HepG2 (cell line): Measurements from ENCODE around the gene ABCF1. TPM values are rescaled to one million over a fixed set of nuclear protein-coding genes. Genes with fewer than 3 reads are reported as not detected.

ENCODE experiments used
- ATAC-seq: fragments of 200-7000 bp; cut with Tn5 transposase; 3 replicates; pipeline ENCODE4 v1.9.1; 2020; ENCODE audit warnings: mild to moderate bottlenecking, moderate library complexity
- BruUV-seq: library from RNA; stranded (reverse); fragments of 400-500 nt; replicated peaks from 2 replicates; lab custom pipeline; 2021; lab: Mats Ljungman, UMichigan
- CTCF ChIA-PET: fragments of 300-600 bp; formaldehyde crosslinking; extraction: SDS; loops from one replicate; lab custom pipeline; 2021; ENCODE audit warnings: low total read pairs, inconsistent platforms, low intra/inter-chr PET ratio; lab: Yijun Ruan, JAX
- POLR2A ChIA-PET: fragments of 350-600 bp; sonication (Branson Sonifier 250); formaldehyde crosslinking; loops from one replicate; lab custom pipeline; 2020; ENCODE audit warnings: antibody characterized with exemption, inconsistent platforms; lab: Yijun Ruan, JAX
- DNase-seq: peaks from one replicate; pipeline ENCODE4 v3.0.0-alpha.2; 2015; ENCODE audit warnings: low spot score
- FAIRE-seq: peaks from 3 replicates; lab custom pipeline; 2011; peaks lifted over from hg19 to GRCh38; lab: Jason Lieb, UNC
- H2AFZ ChIP-seq: one replicate; pipeline ENCODE4 v1.6.1; 2011; ENCODE audit warnings: low read length, inconsistent platforms
- H3K27ac ChIP-seq: fragments of 300-600 bp; 3 replicates; pipeline ENCODE4 v1.8.0; 2011; ENCODE audit warnings: mixed run types, mild to moderate bottlenecking, mixed read lengths, low read length, inconsistent platforms; ENCODE audit not compliant: insufficient read depth; ENCODE audit errors: extremely low read length
- H3K27me3 ChIP-seq, 2 experiments: fragments of 200-600 bp in 1 of 2; 2 replicates in 1 of 2; 3 replicates in 1 of 2; pipeline versions ENCODE4 v1.6.0 to v1.8.0; 2011; ENCODE audit warnings: low read length in 2 of 2, mild to moderate bottlenecking in 2 of 2, moderate library complexity in 2 of 2, inconsistent platforms in 1 of 2; ENCODE audit not compliant: insufficient read depth in 2 of 2, control insufficient read depth in 1 of 2
- H3K36me3 ChIP-seq, 2 experiments: fragments of 200-600 bp in 1 of 2; replicated peaks in 1 of 2; 2 replicates in 1 of 2; 3 replicates in 1 of 2; pipeline versions ENCODE4 v1.5.1 to v1.8.0; 2011; ENCODE audit warnings: low read length in 2 of 2, inconsistent platforms in 1 of 2; ENCODE audit not compliant: insufficient read depth in 2 of 2, control insufficient read depth in 1 of 2
- H3K4me1 ChIP-seq: 2 replicates; pipeline ENCODE4 v1.5.1; 2012; ENCODE audit warnings: low read length, inconsistent platforms; ENCODE audit not compliant: insufficient read depth
- H3K4me2 ChIP-seq: 2 replicates; pipeline ENCODE4 v1.6.0; 2011; ENCODE audit warnings: low read depth, low read length, inconsistent platforms
- H3K4me3 ChIP-seq, 3 experiments: fragments of 200-600 bp in 1 of 3; sonication (generic), shearing (Covaris generic) in 1 of 3; replicated peaks in 1 of 3; 2 replicates each; pipeline ENCODE4 v1.5.1; 2011 to 2016; ENCODE audit warnings: low read length in 3 of 3, inconsistent platforms in 2 of 3, low read depth in 2 of 3, mild to moderate bottlenecking in 2 of 3, control low read depth in 1 of 3, mixed read lengths in 1 of 3; ENCODE audit not compliant: insufficient read depth in 1 of 3
- H3K79me2 ChIP-seq: one replicate; pipeline ENCODE4 v1.6.1; 2011; ENCODE audit warnings: low read length, inconsistent platforms; ENCODE audit not compliant: insufficient read depth
- H3K9ac ChIP-seq: 2 replicates; pipeline ENCODE4 v1.6.0; 2011; ENCODE audit warnings: mild to moderate bottlenecking, low read depth, low read length, inconsistent platforms; ENCODE audit not compliant: insufficient read depth
- H3K9me3 ChIP-seq: 2 replicates; pipeline ENCODE4 v1.5.1; 2012; ENCODE audit warnings: mild to moderate bottlenecking, low read length
- H4K20me1 ChIP-seq: 2 replicates; pipeline ENCODE4 v1.6.0; 2011; ENCODE audit warnings: inconsistent platforms, mild to moderate bottlenecking, low read length, moderate library complexity; ENCODE audit not compliant: insufficient read depth
- MAZ ChIP-seq, 2 experiments: sonication (generic) in 1 of 2; formaldehyde crosslinking in 1 of 2; IDR thresholded peaks; 2 replicates each; pipeline versions ENCODE4 v1.5.0 to v1.6.1; 2012 to 2020; ENCODE audit warnings: low read depth in 2 of 2, mild to moderate bottlenecking in 2 of 2, borderline replicate concordance in 1 of 2, improper control_type of control experiment in 1 of 2, low read length in 1 of 2, missing genetic modification reagents in 1 of 2, moderate library complexity in 1 of 2
- MBNL3 ChIP-seq: fragments of 250-450 bp; sonication (Bioruptor Pico); conservative IDR thresholded peaks from 2 replicates; pipeline ENCODE4 v1.8.0; 2022; ENCODE audit warnings: mild to moderate bottlenecking, inconsistent platforms
- PLSCR1 ChIP-seq: sonication (generic); formaldehyde crosslinking; IDR thresholded peaks from 2 replicates; pipeline ENCODE4 v1.5.0; 2020; ENCODE audit warnings: missing genetic modification reagents, mild to moderate bottlenecking, borderline replicate concordance
- SOX13 ChIP-seq, 3 experiments: fragments of 450-650 bp in 1 of 3; sonication (generic) in 1 of 3; formaldehyde crosslinking in 1 of 3; IDR thresholded peaks in 2 of 3; conservative IDR thresholded peaks in 1 of 3; 2 replicates each; pipeline versions ENCODE4 v1.5.0 to v1.6.1; 2016 to 2020; ENCODE audit warnings: antibody characterized with exemption in 1 of 3, mild to moderate bottlenecking in 1 of 3, missing compliant biosample characterization in 1 of 3, missing genetic modification reagents in 1 of 3, moderate library complexity in 1 of 3
- SOX5 ChIP-seq: IDR thresholded peaks from 2 replicates; pipeline ENCODE4 v1.6.1; 2016; ENCODE audit warnings: borderline replicate concordance
- SOX6 ChIP-seq, 2 experiments: fragments of 450-650 bp in 1 of 2; sonication (generic) in 1 of 2; formaldehyde crosslinking in 1 of 2; IDR thresholded peaks; 2 replicates each; pipeline versions ENCODE4 v1.4.0 to v1.6.1; 2017 to 2020; ENCODE audit warnings: antibody characterized with exemption in 1 of 2, mild to moderate bottlenecking in 1 of 2, missing genetic modification reagents in 1 of 2
- SP140L ChIP-seq: sonication (generic); formaldehyde crosslinking; IDR thresholded peaks from 2 replicates; pipeline ENCODE4 v1.4.0; 2020; ENCODE audit warnings: missing genetic modification reagents, borderline replicate concordance
- SP5 ChIP-seq: IDR thresholded peaks from 2 replicates; pipeline ENCODE4 v1.6.1; 2016; ENCODE audit warnings: low read depth, borderline replicate concordance
- TBX3 ChIP-seq: fragments of 450-650 bp; IDR thresholded peaks from 2 replicates; pipeline ENCODE4 v1.6.1; 2017; ENCODE audit warnings: antibody characterized with exemption, mild to moderate bottlenecking, inconsistent platforms, borderline replicate concordance
- ZBTB4 ChIP-seq: sonication (generic); formaldehyde crosslinking; IDR thresholded peaks from 2 replicates; pipeline ENCODE4 v1.4.0; 2020; ENCODE audit warnings: missing genetic modification reagents, mild to moderate bottlenecking, borderline replicate concordance
- ZFP90 ChIP-seq: sonication (generic); formaldehyde crosslinking; IDR thresholded peaks from 2 replicates; pipeline ENCODE4 v1.8.0; 2022; ENCODE audit warnings: missing genetic modification reagents, mild to moderate bottlenecking, inconsistent platforms, borderline replicate concordance
- ZNF232 ChIP-seq: sonication (generic); formaldehyde crosslinking; IDR thresholded peaks from 2 replicates; pipeline ENCODE4 v1.4.0; 2020; ENCODE audit warnings: missing genetic modification reagents, borderline replicate concordance
- ZNF484 ChIP-seq: sonication (generic); formaldehyde crosslinking; IDR thresholded peaks from 2 replicates; pipeline ENCODE4 v1.5.1; 2020; ENCODE audit warnings: mild to moderate bottlenecking, low read depth, missing genetic modification reagents, borderline replicate concordance
- ZNF562 ChIP-seq: sonication (generic); formaldehyde crosslinking; IDR thresholded peaks from 2 replicates; pipeline ENCODE4 v1.8.0; 2022; ENCODE audit warnings: missing genetic modification reagents, borderline replicate concordance
- ZNF644 ChIP-seq: IDR thresholded peaks from 2 replicates; pipeline ENCODE4 v1.6.1; 2016; ENCODE audit warnings: low read depth
- ZNF792 ChIP-seq: IDR thresholded peaks from 2 replicates; pipeline ENCODE4 v1.6.1; 2016
- WGBS: methylation state at CpG from one replicate; pipeline ENCODE4 v1.1.6; 2017; ENCODE audit warnings: low lambda C conversion rate; 5-methylcytosine and 5-hydroxymethylcytosine counted together
- in situ Hi-C: cut with HindIII; loops from 2 replicates; pipeline ENCODE4 v1.10.0; 2017; ENCODE audit warnings: low pct_unique_long_range_greater_than_20kb; ENCODE audit not compliant: extremely low pct_ligation_motif_present
- intact Hi-C: fragments of 100-400 bp; cut with micrococcal nuclease; formaldehyde crosslinking; loops from one replicate; pipeline ENCODE4 v1.10.0; 2022; ENCODE audit not compliant: unreplicated experiment
- polyA plus RNA-seq, 8 experiments: library from polyadenylated mRNA; depleted of rRNA in 3 of 8; stranded (reverse) in 7 of 8; unstranded in 1 of 8; fragments of >200 nt; fragmentation: Illumina TruSeq in 4 of 8; extraction: Trizol in 4 of 8; gene quantifications; 2 replicates each; pipeline versions ENCODE4 v1.2.1 to v1.2.3, GENCODE V29; 2011 to 2016; ENCODE audit warnings: low read depth in 4 of 8, missing spikeins in 1 of 8, mixed read lengths in 1 of 8; ENCODE audit not compliant: insufficient read depth in 1 of 8
- total RNA-seq, 5 experiments: library from RNA; depleted of rRNA; stranded (reverse); fragments of >200 nt; fragmentation: Illumina TruSeq; extraction: Trizol; gene quantifications; 2 replicates each; pipeline ENCODE4 v1.2.3, GENCODE V29; 2016; ENCODE audit warnings: low read depth in 1 of 5
- TF ChIP-seq, protein P1 (sequence below): IDR thresholded peaks from 2 replicates; pipeline ENCODE4 v1.6.1; 2012; ENCODE audit warnings: low read depth, low read length, improper control_type of control experiment

ABCF1 gene
- total and polyA plus RNA-seq, 2 of the 13 experiments (the other 11 are each of a cell fraction or from before 2014, with no cell fraction given), result 25.4 to 98.9 TPM

DNA sequence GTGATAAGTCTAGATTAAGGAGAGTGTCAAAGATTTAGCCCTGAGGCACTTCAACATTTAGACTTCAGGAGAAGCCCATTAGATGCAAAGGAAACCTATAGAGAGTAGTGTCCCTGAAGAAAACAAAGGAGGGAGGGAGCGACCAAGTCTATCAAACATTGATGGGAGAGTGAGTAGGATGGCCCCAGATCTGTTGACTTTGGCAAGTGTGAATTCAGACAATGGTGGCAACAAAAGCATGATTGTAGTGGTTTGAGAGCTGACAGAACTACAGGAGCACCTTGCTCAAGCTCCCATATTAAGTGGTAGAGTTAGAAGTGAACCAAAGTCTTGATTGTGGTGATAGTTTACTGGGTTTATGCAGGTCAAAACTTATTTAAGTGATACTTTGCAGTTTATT is 979 bp upstream of the ABCF1 start:
- no TSS peak for BruUV-seq
- Histone ChIP-seq H3K27ac (no peak overlapping the region), H3K9me3 (no peaks in the 10 kb centered on the region)
- TF ChIP-seq ZNF644 (0 out of 2 replicates have a peak, but pooled peaks have one; percentile 54), ZNF484 (CRISPR knock-in tag) (no peak), ZNF792 (no peak), SP140L (CRISPR knock-in tag) (no peak), SOX5 (CRISPR knock-in tag) (peak; percentile 96), ZNF232 (CRISPR knock-in tag) (no peak), PLSCR1 (CRISPR knock-in tag) (0 out of 2 replicates have a peak, but pooled peaks have one; percentile 8), SOX13 (IDR thresholded peaks at IDR 0.05) (peak; percentile 92), SOX13 (CRISPR knock-in tag; conservative IDR thresholded peaks at IDR 0.05 in 1 of 2, IDR thresholded peaks at IDR 0.05 in 1 of 2) (peak in 1 of 2 experiments; percentile 98; a peak in 2 of 4 replicates), SOX6 (IDR thresholded peaks at IDR 0.05) (no peak), SOX6 (CRISPR knock-in tag; IDR thresholded peaks at IDR 0.05) (peak; percentile 89), TBX3 (peak; percentile 31; the same call in 1 of the 2 replicates), MBNL3 (CRISPR knock-in tag) (no peak), ZFP90 (no peak), ZNF562 (CRISPR knock-in tag) (no peak), ZBTB4 (CRISPR knock-in tag) (no peak), MAZ (IDR thresholded peaks at IDR 0.05; ENCODE audit: borderline replicate concordance, low read depth, low read length) (0 out of 2 replicates have a peak, but pooled peaks have one; percentile 17), MAZ (CRISPR knock-in tag; IDR thresholded peaks at IDR 0.05; ENCODE audit: low read depth) (no peak), SP5 (CRISPR knock-in tag) (0 out of 2 replicates have a peak, but pooled peaks have one; percentile 17)
- TF ChIP-seq, protein P1, sequence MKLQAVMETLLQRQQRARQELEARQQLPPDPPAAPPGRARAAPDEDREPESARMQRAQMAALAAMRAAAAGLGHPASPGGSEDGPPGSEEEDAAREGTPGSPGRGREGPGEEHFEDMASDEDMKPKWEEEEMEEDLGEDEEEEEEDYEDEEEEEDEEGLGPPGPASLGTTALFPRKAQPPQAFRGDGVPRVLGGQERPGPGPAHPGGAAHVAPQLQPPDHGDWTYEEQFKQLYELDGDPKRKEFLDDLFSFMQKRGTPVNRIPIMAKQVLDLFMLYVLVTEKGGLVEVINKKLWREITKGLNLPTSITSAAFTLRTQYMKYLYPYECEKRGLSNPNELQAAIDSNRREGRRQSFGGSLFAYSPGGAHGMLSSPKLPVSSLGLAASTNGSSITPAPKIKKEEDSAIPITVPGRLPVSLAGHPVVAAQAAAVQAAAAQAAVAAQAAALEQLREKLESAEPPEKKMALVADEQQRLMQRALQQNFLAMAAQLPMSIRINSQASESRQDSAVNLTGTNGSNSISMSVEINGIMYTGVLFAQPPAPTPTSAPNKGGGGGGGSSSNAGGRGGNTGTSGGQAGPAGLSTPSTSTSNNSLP, result 0 out of 2 replicates have a peak, but pooled peaks have one; percentile 33

More for the DNA sequence above, 979 bp upstream of the ABCF1 start:
- Histone ChIP-seq H3K4me3 (peak overlapping the region; percentile 67 to 88 (median 70)), H3K9ac (peak overlapping the region; percentile 88), H2AFZ (no peak overlapping the region), H3K79me2 (peaks cover 40% of the 10 kb centered on the region), H3K4me2 (peak overlapping the region; percentile 99), H3K27me3 (no peaks in the 10 kb centered on the region; a peak in 1 of 5 replicates), H3K4me1 (peaks cover 58% of the 10 kb centered on the region), H3K36me3 (no peaks in the 10 kb centered on the region; a peak in 1 of 5 replicates), H4K20me1 (peaks cover 23% of the 10 kb centered on the region)
- WGBS, result 25% methylated on average over 1 of the region's 1 CpG
- ATAC-seq, result peak; percentile 40
- in situ Hi-C loops (no loop called here), intact Hi-C loops (loop anchor here (1.0 kb wide), 2 partner anchors 13 to 103 kb away; partner anchors contain the start of genes DHX16 and PRR3)
- ChIA-PET CTCF (no interaction called here), POLR2A (interaction anchor here (1.2 to 2.6 kb wide), 13 partner anchors 10 to 338 kb away, joined by 3 to 74 read pairs (median 5); partner anchors contain the start of genes GNL1, GTF2H4, MRPS18B and PPP1R10)
- no peak for FAIRE-seq
- peak; percentile 72 for DNase-seq
